ENCODE results near the gene SATB2. TPM values are rescaled to one million over a fixed set of nuclear protein-coding genes. Genes with fewer than 3 reads are reported as not detected.

Gene SATB2
- total RNA-seq, 2 experiments from 2014 or later = 0.06 to 0.11 TPM

DNA sequence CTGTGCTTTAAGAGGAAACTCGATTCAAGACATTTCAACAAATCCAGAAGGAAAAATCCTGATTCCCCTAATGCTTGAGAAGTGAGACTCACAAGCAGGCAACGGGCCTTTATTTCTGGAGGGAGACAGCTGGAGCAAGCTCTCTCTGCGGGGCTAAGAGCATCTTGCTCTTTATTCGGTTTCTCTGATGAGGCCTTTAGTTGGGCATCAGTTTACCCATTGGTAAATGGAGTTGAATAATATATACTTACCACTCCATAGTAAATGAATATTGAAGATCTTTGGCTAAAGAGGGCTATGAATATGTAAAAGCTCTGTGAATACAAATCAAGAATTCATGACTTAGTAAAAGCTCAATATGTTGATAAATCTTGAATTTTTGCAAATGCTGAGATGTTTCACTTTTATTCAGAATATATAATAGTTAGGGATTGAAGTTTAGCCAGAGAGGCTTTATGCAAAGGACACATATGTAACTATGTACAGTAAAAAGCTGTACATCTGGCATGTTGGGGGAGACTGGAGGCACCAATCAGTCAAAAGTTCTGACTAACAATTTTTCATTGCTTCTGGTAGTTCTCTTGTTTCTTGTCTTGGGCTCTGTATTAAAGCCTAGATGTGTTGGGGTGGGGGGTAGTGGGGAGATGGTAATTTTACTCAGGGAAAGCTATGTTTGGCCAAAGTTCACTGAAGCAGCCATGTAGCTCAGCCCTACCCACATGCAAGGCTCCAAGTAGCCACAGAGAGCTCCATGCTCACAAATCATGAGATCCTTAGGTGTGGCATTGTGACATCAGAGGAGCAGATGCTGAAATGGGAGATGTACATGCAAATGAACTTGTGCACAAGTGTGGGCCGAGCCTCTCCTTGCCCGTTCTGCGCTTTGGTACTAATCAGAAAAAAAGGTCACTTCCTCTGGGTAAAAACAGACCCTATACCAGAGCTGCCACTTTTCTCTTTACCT, 200.2 kb downstream of the SATB2 start:
- H3K4me1 Mint-ChIP-seq = no peaks in the 10 kb centered on the region
- no peaks in the 10 kb centered on the region for H3K27me3 Mint-ChIP-seq
- POLR2A ChIA-PET = no interaction called here
- H3K36me3 Mint-ChIP-seq = no peaks in the 10 kb centered on the region
- peaks cover 8% of the 10 kb centered on the region for H3K9me3 Mint-ChIP-seq
- no peak for DNase-seq
- no peak overlapping the region for H3K4me3 Mint-ChIP-seq
- H3K27ac Mint-ChIP-seq = no peak overlapping the region
- no peak for ATAC-seq (ENCODE audit: low read depth)

DNA sequence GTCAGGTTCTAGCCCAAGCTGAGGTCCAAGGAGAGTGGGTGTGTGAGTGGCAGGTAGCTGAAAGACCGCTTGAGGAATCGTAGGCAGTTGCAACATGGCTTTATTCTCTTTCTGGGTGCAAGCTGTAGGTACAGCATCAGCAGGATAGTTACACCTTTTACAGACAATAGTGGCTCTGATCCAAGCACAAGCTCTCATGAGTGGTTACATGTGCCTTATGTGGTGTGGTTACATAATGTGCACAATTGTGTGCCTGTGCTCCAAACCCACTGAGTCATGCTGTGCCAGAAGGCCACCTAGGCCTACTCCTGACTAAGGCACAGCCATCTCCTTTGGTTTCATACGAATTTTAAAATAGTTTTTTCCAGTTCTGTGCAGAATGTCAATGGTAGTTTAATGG, 227.6 kb downstream of the SATB2 start:
- Mint-ChIP-seq H3K36me3 (no peaks in the 10 kb centered on the region), H3K4me3 (no peak overlapping the region), H3K9me3 (peaks cover 3% of the 10 kb centered on the region), H3K27ac (no peak overlapping the region), H3K27me3 (no peaks in the 10 kb centered on the region), H3K4me1 (no peaks in the 10 kb centered on the region)
- no peak for DNase-seq
- POLR2A ChIA-PET = no interaction called here
- ATAC-seq (ENCODE audit: low read depth) = no peak

- Mint-ChIP-seq H3K27me3 (no peaks in the 10 kb centered on the region), H3K36me3 (no peaks in the 10 kb centered on the region), H3K4me3 (no peak overlapping the region), H3K27ac (no peak overlapping the region), H3K9me3 (peaks cover 3% of the 10 kb centered on the region), H3K4me1 (no peaks in the 10 kb centered on the region)
- no peak for DNase-seq
- POLR2A ChIA-PET = no interaction called here
- no peak for ATAC-seq (ENCODE audit: low read depth)
These were observed 228.6 kb downstream of the SATB2 start for GRCh38 chr2:199228887-199229819.

DNA sequence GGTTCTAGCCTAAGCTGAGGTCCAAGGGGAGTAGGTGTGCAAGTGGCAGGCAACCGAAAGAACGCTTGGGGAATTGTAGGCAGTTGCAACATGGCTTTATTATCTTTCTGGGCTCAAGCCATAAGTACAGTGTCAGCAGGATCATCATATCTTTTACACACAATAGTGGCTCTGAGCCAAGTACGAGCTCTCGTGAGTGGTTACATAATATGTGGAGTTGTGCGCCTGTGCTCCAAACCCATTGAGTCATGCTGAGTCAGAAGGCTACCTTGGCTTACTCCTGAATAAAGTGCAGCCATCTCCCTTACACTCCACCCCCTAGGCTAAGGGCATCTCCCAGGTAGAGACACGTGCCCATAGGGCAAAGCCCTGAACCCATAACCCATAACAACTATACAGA, 233.9 kb downstream of the SATB2 start:
- no peak overlapping the region for H3K27ac Mint-ChIP-seq
- no peak overlapping the region for H3K4me3 Mint-ChIP-seq
- no peaks in the 10 kb centered on the region for H3K36me3 Mint-ChIP-seq
- DNase-seq = no peak
- ATAC-seq (ENCODE audit: low read depth) = no peak
- H3K27me3 Mint-ChIP-seq = no peaks in the 10 kb centered on the region
- H3K4me1 Mint-ChIP-seq = no peaks in the 10 kb centered on the region
- POLR2A ChIA-PET = no interaction called here
- H3K9me3 Mint-ChIP-seq = no peaks in the 10 kb centered on the region

- H3K36me3 Mint-ChIP-seq = no peaks in the 10 kb centered on the region
- POLR2A ChIA-PET = no interaction called here
- H3K9me3 Mint-ChIP-seq = peaks cover 4% of the 10 kb centered on the region
These were observed 236.8 kb downstream of the SATB2 start for GRCh38 chr2:199220920-199221319.

DNA sequence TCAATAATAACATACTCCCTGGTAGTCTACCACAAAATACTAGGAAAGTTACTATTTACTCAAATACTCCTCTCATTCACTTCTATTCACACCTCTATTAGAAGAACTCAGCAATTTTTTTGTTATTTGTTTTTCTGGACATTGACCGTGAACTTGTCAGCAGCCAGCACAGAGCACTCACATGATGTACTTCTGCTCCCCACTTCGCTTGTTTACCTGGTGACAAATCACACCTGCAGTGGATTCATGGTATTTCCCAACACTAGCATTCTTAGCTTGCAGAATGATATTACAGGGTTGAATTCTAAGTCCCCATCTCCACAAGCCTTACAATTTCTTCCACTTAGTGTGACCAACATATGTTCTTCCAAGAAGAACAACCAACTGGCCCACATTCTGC, 238.2 kb downstream of the SATB2 start:
- POLR2A ChIA-PET = no interaction called here
- no peaks in the 10 kb centered on the region for H3K27me3 Mint-ChIP-seq
- H3K9me3 Mint-ChIP-seq = peaks cover 4% of the 10 kb centered on the region
- no peak overlapping the region for H3K4me3 Mint-ChIP-seq
- H3K36me3 Mint-ChIP-seq = no peaks in the 10 kb centered on the region
- DNase-seq (no peak), ATAC-seq (ENCODE audit: low read depth) (no peak)
- H3K27ac Mint-ChIP-seq = no peak overlapping the region
- no peaks in the 10 kb centered on the region for H3K4me1 Mint-ChIP-seq

More at GRCh38 chr2:199220920-199221319, 236.8 kb downstream of the SATB2 start:
- H3K27me3 Mint-ChIP-seq = no peaks in the 10 kb centered on the region
- ATAC-seq (ENCODE audit: low read depth) (no peak), DNase-seq (no peak)
- H3K4me3 Mint-ChIP-seq = no peak overlapping the region
- H3K27ac Mint-ChIP-seq = no peak overlapping the region
- H3K4me1 Mint-ChIP-seq = no peaks in the 10 kb centered on the region

All from activated naive CD8-positive, alpha-beta T cell treated with anti-CD3 and anti-CD28 coated beads, Interleukin-2, amount 10 ng/mL, durations not matched to agents 7 days and 5 days (primary cell).